Activated naive CD4-positive, alpha-beta T cell treated with anti-CD3 and anti-CD28 coated beads, Interleukin-2, amount 50 U/mL, for 16 hours (primary cell): ENCODE data around the gene RCL1.
"Not testable (repeated sequence)": the region's sequence is repeated elsewhere in the genome, so short reads cannot be mapped to it uniquely, and the experiment has no call there.

Experiments used
- DNase-seq: peaks from one replicate; pipeline ENCODE4 v3.0.0-alpha.2; 2020

Gene RCL1

GRCh38 chr9:4890929-4891328 lies 98.2 kb downstream of the RCL1 start:
- DNase-seq = no peak

- no peak for DNase-seq
Measured at GRCh38 chr9:4891674-4892073, 98.9 kb downstream of the RCL1 start.

- no peak for DNase-seq
Measured at GRCh38 chr9:4892501-4893194, 99.9 kb downstream of the RCL1 start.

GRCh38 chr9:4894076-4894475 lies 101.3 kb downstream of the RCL1 start:
- DNase-seq = no peak

- not testable (repeated sequence) for DNase-seq
Measured at GRCh38 chr9:4899853-4900252, 107.1 kb downstream of the RCL1 start.

- DNase-seq = not testable (repeated sequence)
Measured at GRCh38 chr9:4901401-4902134, 108.8 kb downstream of the RCL1 start.

- DNase-seq = no peak
Measured at GRCh38 chr9:4902135-4902475, 109.4 kb downstream of the RCL1 start.

- DNase-seq = no peak
Measured at GRCh38 chr9:4904322-4905134, 111.8 kb downstream of the RCL1 start.

- DNase-seq = no peak
Measured at GRCh38 chr9:4905135-4905490, 112.4 kb downstream of the RCL1 start.
